GM06990 (cell line): ENCODE results near the gene CD27.
"Not testable (repeated sequence)": the region's sequence is repeated elsewhere in the genome, so short reads cannot be mapped to it uniquely, and the experiment has no call there.

Source experiments
- DNase-seq: peaks from one replicate; pipeline ENCODE4 v3.0.0-alpha.2; 2011; ENCODE audit not compliant: insufficient read length; ENCODE audit errors: extremely low read depth
- H3K27me3 ChIP-seq: replicated peaks from 2 replicates; pipeline ENCODE4 v1.6.0; 2011; ENCODE audit warnings: low read length; ENCODE audit not compliant: control insufficient read depth, insufficient read depth
- H3K36me3 ChIP-seq: 2 replicates; pipeline ENCODE4 v1.5.1; 2011; ENCODE audit warnings: low read length; ENCODE audit not compliant: control insufficient read depth, insufficient read depth
- H3K4me3 ChIP-seq: replicated peaks from 2 replicates; pipeline ENCODE4 v1.5.1; 2011; ENCODE audit warnings: low read depth, mild to moderate bottlenecking, control low read depth, low read length
- CTCF ChIP-seq: IDR thresholded peaks from 2 replicates; pipeline ENCODE4 v1.5.1; 2011; ENCODE audit warnings: low read length, control low read depth, mild to moderate bottlenecking, inconsistent platforms; ENCODE audit not compliant: insufficient read depth, poor library complexity, severe bottlenecking

CD27 gene

GRCh38 chr12:6424008-6424347, 20.8 kb upstream of the CD27 start:
- no peaks in the 10 kb centered on the region for H3K27me3 ChIP-seq

GRCh38 chr12:6424866-6425265, 19.9 kb upstream of the CD27 start:
- no peak for TF ChIP-seq CTCF
- no peaks in the 10 kb centered on the region for H3K27me3 ChIP-seq
- H3K4me3 ChIP-seq: no peak overlapping the region
- no peak for DNase-seq
- no peaks in the 10 kb centered on the region for H3K36me3 ChIP-seq

More at GRCh38 chr12:6424008-6424347, 20.8 kb upstream of the CD27 start:
- no peak overlapping the region for H3K4me3 ChIP-seq
- no peaks in the 10 kb centered on the region for H3K36me3 ChIP-seq
- DNase-seq: no peak
- TF ChIP-seq CTCF: no peak

- peak; percentile 65 for DNase-seq
- no peak for TF ChIP-seq CTCF
- Histone ChIP-seq H3K27me3 (no peaks in the 10 kb centered on the region), H3K36me3 (no peaks in the 10 kb centered on the region), H3K4me3 (peak overlapping the region; percentile 0; the same call in 1 of the 2 replicates)
Measured at GRCh38 chr12:6425590-6426531, 18.9 kb upstream of the CD27 start.

GRCh38 chr12:6426882-6427671, 17.7 kb upstream of the CD27 start:
- peak; percentile 81 for DNase-seq
- H3K27me3 ChIP-seq: no peaks in the 10 kb centered on the region
- H3K4me3 ChIP-seq: peak overlapping the region; percentile 14; the same call in 1 of the 2 replicates
- H3K36me3 ChIP-seq: no peaks in the 10 kb centered on the region
- no peak for TF ChIP-seq CTCF

GRCh38 chr12:6427796-6428195, 17.0 kb upstream of the CD27 start:
- DNase-seq, H3K27me3 ChIP-seq, H3K36me3 ChIP-seq: not testable (repeated sequence)
- peak overlapping the region; percentile 33; the same call in 1 of the 2 replicates for H3K4me3 ChIP-seq

GRCh38 chr12:6428326-6428725, 16.4 kb upstream of the CD27 start:
- H3K27me3 ChIP-seq: no peaks in the 10 kb centered on the region
- no peaks in the 10 kb centered on the region for H3K36me3 ChIP-seq
- DNase-seq: no peak
- H3K4me3 ChIP-seq: no peak overlapping the region
- TF ChIP-seq CTCF: no peak
